Left ventricle myocardium superior (tissue), 1 donor: ENCODE data around the gene WDTC1. TPM values are rescaled to one million over a fixed set of nuclear protein-coding genes. Genes with fewer than 3 reads are reported as not detected.

Experiments
- ATAC-seq: fragments of 200-7000 bp; cut with Tn5 transposase; one replicate; pipeline ENCODE4 v1.9.1; 2020; ENCODE audit warnings: mild to moderate bottlenecking, moderate library complexity
- DNase-seq: peaks from one replicate; pipeline ENCODE4 v3.0.0-alpha.2; 2020
- intact Hi-C: fragments of 100-400 bp; cut with micrococcal nuclease; formaldehyde crosslinking; loops from one replicate; pipeline ENCODE4 v1.11.0; 2022
- total RNA-seq: library from RNA; stranded (reverse); fragmentation: NEBNext Ultra II Directional; extraction: Animal tissue kit (Norgen Biotek cat#: 25700); gene quantifications from one replicate; pipeline ENCODE4 v1.2.1, GENCODE V29; 2021
- donor health status: DM: no; HTN: yes; CAD: no; lungs with severe emphysema.

WDTC1 gene
- total RNA-seq, 1 donor from 2014 or later: 68.8 TPM

GRCh38 chr1:27346991-27347624 is 112.7 kb downstream of the WDTC1 start:
- ATAC-seq: no peak
- intact Hi-C loops: no loop called here
- DNase-seq: no peak

- peak; percentile 39 for ATAC-seq
- intact Hi-C loops: no loop called here
- peak; percentile 52 for DNase-seq
Observed at GRCh38 chr1:27348861-27349783, 114.7 kb downstream of the WDTC1 start.

GRCh38 chr1:27349784-27350662 is 115.6 kb downstream of the WDTC1 start:
- peak; percentile 80 for DNase-seq
- intact Hi-C loops: no loop called here

GRCh38 chr1:27350663-27351540 is 116.5 kb downstream of the WDTC1 start:
- DNase-seq: peak; percentile 79
- ATAC-seq: peak; percentile 57
- intact Hi-C loops: no loop called here

More at GRCh38 chr1:27349784-27350662, 115.6 kb downstream of the WDTC1 start:
- ATAC-seq: peak; percentile 74

GRCh38 chr1:27351541-27352107 is 117.2 kb downstream of the WDTC1 start:
- intact Hi-C loops: no loop called here
- ATAC-seq (no peak), DNase-seq (no peak)

- DNase-seq: peak; percentile 67
- intact Hi-C loops: no loop called here
- no peak for ATAC-seq
Observed at GRCh38 chr1:27353166-27353565, 118.7 kb downstream of the WDTC1 start.

- intact Hi-C loops: no loop called here
- DNase-seq: no peak
- no peak for ATAC-seq
Observed at GRCh38 chr1:27353629-27354028, 119.2 kb downstream of the WDTC1 start.

- intact Hi-C loops: no loop called here
- DNase-seq (no peak), ATAC-seq (no peak)
Observed at GRCh38 chr1:27355683-27356082, 121.3 kb downstream of the WDTC1 start.

- intact Hi-C loops: no loop called here
- no peak for ATAC-seq
- DNase-seq: no peak
Observed at GRCh38 chr1:27356277-27356618, 121.8 kb downstream of the WDTC1 start.

GRCh38 chr1:27356619-27357280 is 122.3 kb downstream of the WDTC1 start:
- DNase-seq (no peak), ATAC-seq (no peak)
- intact Hi-C loops: no loop called here

GRCh38 chr1:27357281-27358037 is 123.0 kb downstream of the WDTC1 start:
- peak; percentile 72 for ATAC-seq
- intact Hi-C loops: no loop called here
- DNase-seq: peak; percentile 86

Other genes with a start within 250 kb of the WDTC1 start
- gene TRNP1, start 240.9 kb upstream of the WDTC1 start, total RNA-seq: 27.4 TPM
- 49.6 TPM for gene TENT5B, start 221.8 kb upstream of the WDTC1 start, total RNA-seq
- 23.1 TPM for gene SLC9A1, start 79.5 kb upstream of the WDTC1 start, total RNA-seq
- 19.9 TPM for gene TMEM222, start 87.5 kb downstream of the WDTC1 start, total RNA-seq
- gene SYTL1, start 107.4 kb downstream of the WDTC1 start, total RNA-seq: 1.1 TPM
- 46.6 TPM for gene MAP3K6, start 132.3 kb downstream of the WDTC1 start, total RNA-seq
- gene FCN3, start 140.2 kb downstream of the WDTC1 start, total RNA-seq: 19.3 TPM
- gene CD164L2, start 148.7 kb downstream of the WDTC1 start, total RNA-seq: not detected
- 0.12 TPM for gene GPR3, start 158.0 kb downstream of the WDTC1 start, total RNA-seq